Skin of body (tissue), 1 donor: ENCODE data around the gene SORL1-AS1.

Experiments
- DNase-seq: peaks from one replicate; lab custom pipeline; 2025; lab: John Stamatoyannopoulos, UW

Gene SORL1-AS1

GRCh38 chr11:121451986-121452608 lies 670 bp downstream of the SORL1-AS1 start, which contains the start of gene SORL1:
SORL1 (plus strand) TSS chr11:121452314; CDS start chr11:121452332, 18 bp downstream.
- peak; percentile 38 for DNase-seq

GRCh38 chr11:121451178-121451985 lies 1.4 kb downstream of the SORL1-AS1 start:
- no peak for DNase-seq

- DNase-seq, result no peak
Observed at GRCh38 chr11:121450401-121450800, 2.4 kb downstream of the SORL1-AS1 start.

- no peak for DNase-seq
Observed at GRCh38 chr11:121449626-121450025, 3.1 kb downstream of the SORL1-AS1 start.

- DNase-seq, result no peak
Observed at GRCh38 chr11:121449123-121449522, 3.6 kb downstream of the SORL1-AS1 start.

- no peak for DNase-seq
Observed at GRCh38 chr11:121448431-121448941, 4.3 kb downstream of the SORL1-AS1 start.

GRCh38 chr11:121448011-121448410 lies 4.8 kb downstream of the SORL1-AS1 start:
- DNase-seq, result no peak

GRCh38 chr11:121446752-121447156 lies 6.0 kb downstream of the SORL1-AS1 start:
- peak; percentile 37 for DNase-seq

- DNase-seq, result no peak
Observed at GRCh38 chr11:121445071-121445768, 7.5 kb downstream of the SORL1-AS1 start.

GRCh38 chr11:121444526-121444925 lies 8.2 kb downstream of the SORL1-AS1 start:
- no peak for DNase-seq

GRCh38 chr11:121443688-121444275 lies 9.0 kb downstream of the SORL1-AS1 start:
- no peak for DNase-seq

GRCh38 chr11:121441521-121441920 lies 11.2 kb downstream of the SORL1-AS1 start:
- DNase-seq, result no peak

- no peak for DNase-seq
Observed at GRCh38 chr11:121439759-121440158, 13.0 kb downstream of the SORL1-AS1 start.

GRCh38 chr11:121439337-121439736 lies 13.4 kb downstream of the SORL1-AS1 start:
- no peak for DNase-seq

- DNase-seq, result no peak
Observed at GRCh38 chr11:121437686-121438078, 15.1 kb downstream of the SORL1-AS1 start.

- DNase-seq, result no peak
Observed at GRCh38 chr11:121437018-121437685, 15.6 kb downstream of the SORL1-AS1 start.

GRCh38 chr11:121435551-121436511 lies 16.9 kb downstream of the SORL1-AS1 start:
- DNase-seq, result peak; percentile 5

- DNase-seq, result no peak
Observed at GRCh38 chr11:121435132-121435531, 17.6 kb downstream of the SORL1-AS1 start.

- DNase-seq, result no peak
Observed at GRCh38 chr11:121431820-121432526, 20.8 kb downstream of the SORL1-AS1 start.
